Stimulated activated naive CD8-positive, alpha-beta T cell treated with anti-CD3 and anti-CD28 coated beads, Interleukin-15, Interleukin-2, amounts not matched to agents 100 ng/mL and 50 ng/mL, for 24 hours (primary cell): ENCODE measurements around the gene TM9SF2.
A peak's percentile ranks its signal among the peaks of the same experiment; 100 is the strongest.
"Not testable (repeated sequence)": the region's sequence is repeated elsewhere in the genome, so short reads cannot be mapped to it uniquely, and the experiment has no call there.

ENCODE experiments used
- H3K27ac Mint-ChIP-seq: one replicate; pipeline ENCODE4 v1.8.0; 2021; ENCODE audit warnings: mild to moderate bottlenecking, mixed read lengths
- H3K27me3 Mint-ChIP-seq: one replicate; pipeline ENCODE4 v1.8.0; 2021; ENCODE audit warnings: mixed read lengths
- H3K36me3 Mint-ChIP-seq: one replicate; pipeline ENCODE4 v1.8.0; 2021; ENCODE audit warnings: low read depth, mixed read lengths
- H3K4me1 Mint-ChIP-seq: one replicate; pipeline ENCODE4 v1.8.0; 2021; ENCODE audit warnings: low read depth, mixed read lengths
- H3K4me3 Mint-ChIP-seq: one replicate; pipeline ENCODE4 v1.8.0; 2021; ENCODE audit warnings: mild to moderate bottlenecking, mixed read lengths
- H3K9me3 Mint-ChIP-seq: one replicate; pipeline ENCODE4 v1.8.0; 2021; ENCODE audit warnings: mixed read lengths

Gene TM9SF2, protein sequence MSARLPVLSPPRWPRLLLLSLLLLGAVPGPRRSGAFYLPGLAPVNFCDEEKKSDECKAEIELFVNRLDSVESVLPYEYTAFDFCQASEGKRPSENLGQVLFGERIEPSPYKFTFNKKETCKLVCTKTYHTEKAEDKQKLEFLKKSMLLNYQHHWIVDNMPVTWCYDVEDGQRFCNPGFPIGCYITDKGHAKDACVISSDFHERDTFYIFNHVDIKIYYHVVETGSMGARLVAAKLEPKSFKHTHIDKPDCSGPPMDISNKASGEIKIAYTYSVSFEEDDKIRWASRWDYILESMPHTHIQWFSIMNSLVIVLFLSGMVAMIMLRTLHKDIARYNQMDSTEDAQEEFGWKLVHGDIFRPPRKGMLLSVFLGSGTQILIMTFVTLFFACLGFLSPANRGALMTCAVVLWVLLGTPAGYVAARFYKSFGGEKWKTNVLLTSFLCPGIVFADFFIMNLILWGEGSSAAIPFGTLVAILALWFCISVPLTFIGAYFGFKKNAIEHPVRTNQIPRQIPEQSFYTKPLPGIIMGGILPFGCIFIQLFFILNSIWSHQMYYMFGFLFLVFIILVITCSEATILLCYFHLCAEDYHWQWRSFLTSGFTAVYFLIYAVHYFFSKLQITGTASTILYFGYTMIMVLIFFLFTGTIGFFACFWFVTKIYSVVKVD

DNA sequence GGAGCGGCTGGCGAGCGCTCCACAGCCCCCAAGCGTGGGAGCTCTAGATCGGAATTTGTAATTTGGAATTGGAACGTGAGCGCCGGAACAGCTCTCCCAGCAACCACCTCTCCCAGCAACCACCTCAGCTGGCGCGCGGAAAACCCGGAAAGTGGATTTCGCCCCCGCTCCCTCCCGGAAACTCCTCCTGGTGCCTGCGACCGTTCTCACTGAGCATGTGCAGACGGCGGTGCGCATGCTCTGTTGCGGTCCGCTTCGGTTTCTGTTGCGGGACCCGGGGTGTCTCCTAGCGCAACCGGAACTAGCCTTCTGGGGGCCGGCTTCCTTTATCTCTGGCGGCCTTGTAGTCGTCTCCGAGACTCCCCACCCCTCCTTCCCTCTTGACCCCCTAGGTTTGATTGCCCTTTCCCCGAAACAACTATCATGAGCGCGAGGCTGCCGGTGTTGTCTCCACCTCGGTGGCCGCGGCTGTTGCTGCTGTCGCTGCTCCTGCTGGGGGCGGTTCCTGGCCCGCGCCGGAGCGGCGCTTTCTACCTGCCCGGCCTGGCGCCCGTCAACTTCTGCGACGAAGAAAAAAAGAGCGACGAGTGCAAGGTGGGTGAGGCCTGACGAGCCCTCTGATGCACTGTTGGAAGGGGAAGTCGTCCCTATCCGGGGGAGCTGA is at the start of gene TM9SF2:
Gene TM9SF2, plus strand, starts transcription at position 289 of the 664 bp plus-strand sequence. Its CDS starts 135 bp downstream, at position 424.
- no peaks in the 10 kb centered on the region for H3K9me3 Mint-ChIP-seq
- no peaks in the 10 kb centered on the region for H3K27me3 Mint-ChIP-seq
- peaks cover 91% of the 10 kb centered on the region for H3K4me1 Mint-ChIP-seq
- peak within 1 kb of the TSS; percentile 97 for H3K4me3 Mint-ChIP-seq
- H3K36me3 Mint-ChIP-seq = no peaks in the 10 kb centered on the region
- peak within 1 kb of the TSS; percentile 96 for H3K27ac Mint-ChIP-seq

DNA sequence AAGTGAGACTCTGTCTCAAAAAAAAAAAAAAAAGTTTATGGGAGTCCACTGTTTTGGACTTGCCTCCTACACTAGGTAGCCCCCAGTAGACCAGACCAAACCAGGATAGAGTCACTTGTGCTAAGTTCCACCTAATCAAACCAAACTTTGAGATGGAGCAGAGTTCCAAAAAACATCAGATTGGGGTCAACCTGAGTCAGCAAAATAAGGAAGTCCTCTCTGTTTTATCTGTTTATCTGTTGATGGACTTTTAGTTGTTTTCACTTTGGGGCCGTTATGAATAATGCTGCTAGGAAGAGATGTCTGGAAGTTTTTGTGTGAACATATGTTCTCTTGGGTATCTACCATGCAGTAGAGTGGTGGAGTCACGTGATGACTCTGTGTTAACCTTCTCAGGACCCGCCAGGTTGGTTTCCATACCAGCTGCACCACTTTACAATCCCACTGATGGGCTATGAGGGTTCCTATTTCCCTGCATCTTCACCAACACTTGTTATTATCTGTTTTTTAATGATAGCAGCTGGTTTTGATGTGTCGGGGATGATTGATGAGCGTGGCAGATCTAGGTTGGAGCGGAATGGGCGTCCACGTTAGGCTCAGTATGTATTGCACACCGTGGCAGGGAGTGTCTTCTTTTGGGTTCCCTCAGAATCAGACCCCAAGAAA is 46.6 kb upstream of the TM9SF2 start:
- Mint-ChIP-seq H3K4me3 (no peak overlapping the region), H3K27me3 (peaks cover 23% of the 10 kb centered on the region), H3K27ac (no peak overlapping the region), H3K36me3 (peaks cover 4% of the 10 kb centered on the region), H3K9me3 (peaks cover 5% of the 10 kb centered on the region), H3K4me1 (peaks cover 10% of the 10 kb centered on the region)

DNA sequence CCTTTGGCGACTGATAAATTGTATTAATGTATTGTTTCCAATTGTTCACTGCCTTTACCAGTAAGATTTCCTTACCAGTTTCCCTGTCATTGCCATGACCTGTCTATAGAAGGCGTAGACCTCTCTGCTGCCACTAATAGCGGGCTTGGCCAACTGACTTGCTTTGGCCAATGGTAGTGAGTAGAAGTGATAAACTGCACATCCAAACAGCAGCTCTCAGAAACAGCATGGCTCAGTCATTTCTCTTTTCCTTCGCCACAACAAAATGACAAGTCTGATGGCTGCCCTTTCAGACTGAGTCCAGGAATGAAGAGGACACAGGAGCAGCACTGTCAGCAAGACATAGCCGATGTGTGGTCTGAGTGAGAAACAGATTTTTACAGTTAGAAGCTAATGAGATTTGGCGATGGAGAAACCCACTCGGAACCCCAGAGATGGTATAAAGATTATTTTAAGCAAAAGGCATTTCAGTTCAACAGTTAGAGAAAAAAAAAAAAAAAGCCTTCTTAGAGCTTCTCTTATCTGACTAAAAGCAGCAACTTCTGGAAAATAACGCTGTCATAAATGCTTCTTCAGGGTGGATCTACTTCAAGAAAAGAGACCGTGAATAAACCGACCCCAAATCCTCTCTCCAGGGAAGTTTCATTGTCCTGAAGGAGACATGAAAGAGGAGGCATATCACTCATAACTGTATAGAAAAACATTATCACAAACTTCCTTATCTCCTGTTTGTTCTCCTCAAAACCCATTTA is 42.0 kb upstream of the TM9SF2 start:
- Mint-ChIP-seq H3K4me3 (no peak overlapping the region), H3K9me3 (peaks cover 5% of the 10 kb centered on the region)

GRCh38 chr13:99460802-99461201 is 40.5 kb upstream of the TM9SF2 start:
- not testable (repeated sequence) for H3K27me3 Mint-ChIP-seq, H3K36me3 Mint-ChIP-seq, H3K9me3 Mint-ChIP-seq, H3K4me3 Mint-ChIP-seq
- H3K27ac Mint-ChIP-seq = peak overlapping the region; percentile 36
- H3K4me1 Mint-ChIP-seq = peaks cover 24% of the 10 kb centered on the region

More for the DNA sequence above, 42.0 kb upstream of the TM9SF2 start:
- Mint-ChIP-seq H3K27ac (no peak overlapping the region), H3K36me3 (peaks cover 4% of the 10 kb centered on the region), H3K4me1 (peaks cover 11% of the 10 kb centered on the region), H3K27me3 (peaks cover 4% of the 10 kb centered on the region)

DNA sequence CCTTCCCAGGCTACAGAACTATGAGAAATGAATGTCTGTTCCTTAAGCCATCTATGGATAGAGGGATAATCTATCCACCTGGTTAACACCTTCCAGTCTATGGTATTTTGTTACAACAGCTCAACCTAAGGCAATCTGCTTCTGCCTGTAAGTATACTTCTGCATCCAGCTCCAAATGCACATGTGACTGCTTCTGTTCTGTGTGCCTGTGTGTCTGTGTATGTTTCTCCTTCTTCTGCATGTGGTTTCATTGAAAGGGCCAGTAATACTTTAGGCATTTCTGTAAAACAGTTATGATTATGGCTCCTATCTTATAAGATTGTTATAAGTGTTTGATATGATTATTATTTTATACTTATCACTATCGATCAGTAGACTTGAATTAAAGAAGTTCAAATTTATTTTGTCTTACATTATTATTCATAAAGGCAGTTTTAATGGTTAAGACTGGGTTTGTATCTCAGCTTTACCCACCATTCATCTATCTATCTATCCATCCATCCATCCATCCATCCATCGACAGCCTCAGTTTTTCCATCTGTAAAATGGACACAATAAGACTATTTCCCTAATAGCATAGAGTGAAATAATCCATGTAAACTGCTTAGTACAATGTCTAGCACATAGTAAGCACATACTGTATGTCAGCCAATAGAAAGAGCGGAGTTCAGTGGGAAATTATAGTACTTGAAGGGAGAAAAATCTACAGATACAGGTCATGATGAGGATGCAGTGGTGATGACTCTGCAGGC is 37.5 kb upstream of the TM9SF2 start:
- peaks cover 24% of the 10 kb centered on the region for H3K4me1 Mint-ChIP-seq
- H3K27me3 Mint-ChIP-seq = no peaks in the 10 kb centered on the region
- no peak overlapping the region for H3K27ac Mint-ChIP-seq
- H3K4me3 Mint-ChIP-seq = no peak overlapping the region
- H3K9me3 Mint-ChIP-seq = no peaks in the 10 kb centered on the region
- H3K36me3 Mint-ChIP-seq = no peaks in the 10 kb centered on the region

- peak overlapping the region; percentile 38 for H3K27ac Mint-ChIP-seq
Observed at GRCh38 chr13:99464441-99464949, 36.8 kb upstream of the TM9SF2 start.

GRCh38 chr13:99465454-99465853 is 35.8 kb upstream of the TM9SF2 start:
- Mint-ChIP-seq H3K9me3 (no peaks in the 10 kb centered on the region), H3K4me3 (no peak overlapping the region), H3K27me3 (no peaks in the 10 kb centered on the region), H3K4me1 (peaks cover 24% of the 10 kb centered on the region), H3K27ac (no peak overlapping the region), H3K36me3 (no peaks in the 10 kb centered on the region)

More at GRCh38 chr13:99464441-99464949, 36.8 kb upstream of the TM9SF2 start:
- peak overlapping the region; percentile 25 for H3K4me3 Mint-ChIP-seq
- no peaks in the 10 kb centered on the region for H3K9me3 Mint-ChIP-seq
- no peaks in the 10 kb centered on the region for H3K36me3 Mint-ChIP-seq
- H3K27me3 Mint-ChIP-seq = no peaks in the 10 kb centered on the region
- peaks cover 24% of the 10 kb centered on the region for H3K4me1 Mint-ChIP-seq

DNA sequence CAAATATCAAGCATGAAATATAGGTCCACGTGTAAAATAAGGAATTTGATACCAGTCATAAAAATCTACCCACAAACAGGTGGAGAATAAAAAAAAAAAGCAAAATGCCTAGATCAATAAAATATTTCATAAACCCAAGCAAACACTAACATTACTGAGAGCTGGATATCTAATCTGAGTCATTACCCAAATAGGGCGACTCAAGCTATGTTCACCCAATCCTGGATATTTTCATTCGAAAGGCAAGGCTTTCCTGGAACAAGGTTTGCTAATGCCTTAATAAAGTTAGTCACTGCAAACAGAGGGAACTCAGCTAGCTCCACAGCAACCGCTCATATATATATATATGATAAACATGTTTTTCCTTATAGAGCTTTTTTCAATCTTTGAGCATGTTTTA is 33.5 kb upstream of the TM9SF2 start:
- Mint-ChIP-seq H3K4me1 (peaks cover 17% of the 10 kb centered on the region), H3K27me3 (no peaks in the 10 kb centered on the region), H3K27ac (no peak overlapping the region), H3K9me3 (no peaks in the 10 kb centered on the region), H3K36me3 (no peaks in the 10 kb centered on the region), H3K4me3 (no peak overlapping the region)

DNA sequence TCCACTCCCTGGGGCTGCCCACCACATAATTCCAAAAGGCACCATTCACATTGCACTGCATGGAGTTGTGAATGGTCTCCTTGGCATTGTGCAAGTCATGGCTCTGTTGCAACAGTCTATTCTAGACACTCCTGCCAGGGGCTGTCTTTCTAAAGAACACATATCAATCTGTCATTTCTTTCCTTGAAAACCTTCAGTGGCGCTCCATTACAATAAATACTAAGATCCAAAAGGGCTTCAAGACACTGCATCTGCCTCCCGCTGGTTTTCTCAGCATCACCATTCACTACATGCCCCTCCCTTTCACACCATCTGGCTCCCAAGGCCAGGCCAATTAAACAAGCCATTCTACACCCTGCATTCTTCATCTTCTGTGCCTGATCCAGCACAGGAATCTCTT is 32.2 kb upstream of the TM9SF2 start:
- no peaks in the 10 kb centered on the region for H3K27me3 Mint-ChIP-seq
- H3K9me3 Mint-ChIP-seq = no peaks in the 10 kb centered on the region
- H3K4me1 Mint-ChIP-seq = peaks cover 15% of the 10 kb centered on the region
- H3K27ac Mint-ChIP-seq = no peak overlapping the region
- H3K36me3 Mint-ChIP-seq = no peaks in the 10 kb centered on the region
- no peak overlapping the region for H3K4me3 Mint-ChIP-seq

- Mint-ChIP-seq H3K36me3 (no peaks in the 10 kb centered on the region), H3K27me3 (no peaks in the 10 kb centered on the region), H3K4me3 (no peak overlapping the region), H3K27ac (no peak overlapping the region), H3K9me3 (no peaks in the 10 kb centered on the region), H3K4me1 (peaks cover 6% of the 10 kb centered on the region)
Observed at GRCh38 chr13:99470027-99470426, 31.2 kb upstream of the TM9SF2 start.

DNA sequence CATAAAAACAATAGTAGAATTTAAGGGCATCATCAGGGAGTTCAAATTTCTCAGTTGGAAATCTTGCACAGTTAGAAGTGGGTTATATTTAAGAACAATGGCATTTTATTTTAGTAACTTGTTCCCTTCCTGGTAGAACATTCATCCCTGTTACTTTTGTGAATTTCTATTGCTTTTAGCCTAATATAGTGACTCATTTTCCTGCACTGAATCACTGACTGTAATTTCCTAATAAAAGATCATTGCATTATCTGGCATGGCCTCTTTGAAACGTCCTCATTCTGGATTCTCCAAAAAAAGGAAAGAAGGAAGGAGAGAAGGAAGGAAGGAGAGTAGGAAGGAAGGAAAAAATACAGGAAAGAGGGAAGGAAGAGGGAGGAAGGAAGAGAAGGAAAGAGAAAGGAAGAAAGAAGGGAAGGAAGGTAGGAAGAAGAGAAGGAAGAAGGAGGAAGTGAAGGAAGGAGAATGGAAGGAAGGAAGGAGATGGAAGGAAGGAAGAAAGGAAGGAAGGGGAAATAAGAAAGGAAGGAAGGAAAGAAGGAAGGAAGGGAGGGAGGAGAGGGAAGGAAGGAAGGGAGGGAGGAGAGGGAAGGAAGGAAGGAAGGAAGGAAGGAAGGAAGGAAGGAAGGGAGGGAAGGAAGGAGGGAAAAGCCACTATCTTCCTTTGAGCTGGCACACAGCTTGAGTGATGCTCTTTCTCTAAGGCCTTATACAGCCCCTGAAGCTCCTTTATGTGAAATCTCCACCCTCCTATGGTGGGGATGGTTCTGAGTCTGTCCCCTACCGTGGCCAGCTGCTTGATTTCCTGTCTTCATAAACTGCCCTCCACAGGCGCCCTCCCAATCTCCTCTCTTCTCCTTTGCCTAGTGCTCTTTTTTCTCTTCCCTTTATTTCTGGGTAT is 29.8 kb upstream of the TM9SF2 start:
- no peak overlapping the region for H3K4me3 Mint-ChIP-seq
- H3K9me3 Mint-ChIP-seq = no peaks in the 10 kb centered on the region
- peak overlapping the region; percentile 48 for H3K27ac Mint-ChIP-seq
- no peaks in the 10 kb centered on the region for H3K4me1 Mint-ChIP-seq
- no peaks in the 10 kb centered on the region for H3K36me3 Mint-ChIP-seq
- H3K27me3 Mint-ChIP-seq = no peaks in the 10 kb centered on the region

- Mint-ChIP-seq H3K27me3 (no peaks in the 10 kb centered on the region), H3K36me3 (no peaks in the 10 kb centered on the region), H3K27ac (peak overlapping the region; percentile 48), H3K4me1 (no peaks in the 10 kb centered on the region), H3K4me3 (no peak overlapping the region), H3K9me3 (no peaks in the 10 kb centered on the region)
Observed at GRCh38 chr13:99472122-99472440, 29.2 kb upstream of the TM9SF2 start.

- no peaks in the 10 kb centered on the region for H3K9me3 Mint-ChIP-seq
- H3K27me3 Mint-ChIP-seq = no peaks in the 10 kb centered on the region
- H3K36me3 Mint-ChIP-seq = no peaks in the 10 kb centered on the region
- no peak overlapping the region for H3K27ac Mint-ChIP-seq
- H3K4me3 Mint-ChIP-seq = no peak overlapping the region
- no peaks in the 10 kb centered on the region for H3K4me1 Mint-ChIP-seq
Observed at GRCh38 chr13:99473515-99473914, 27.8 kb upstream of the TM9SF2 start.
